VCaP (cell line): ENCODE results near the gene RAB11FIP5.
"Not testable (repeated sequence)": the region's sequence is repeated elsewhere in the genome, so short reads cannot be mapped to it uniquely, and the experiment has no call there.

ENCODE experiments used
- H3K27ac ChIP-seq: fragments of 450-650 bp; 2 replicates; pipeline ENCODE4 v1.5.1; 2017
- TF ChIP-seq, protein P1 (sequence below): fragments of 450-650 bp; conservative IDR thresholded peaks from 2 replicates; pipeline ENCODE4 v1.5.1; 2017; ENCODE audit warnings: mild to moderate bottlenecking, moderate library complexity

RAB11FIP5 gene

GRCh38 chr2:73095910-73096309, 16.8 kb downstream of the RAB11FIP5 start:
- H3K27ac ChIP-seq: no peak overlapping the region
- TF ChIP-seq, protein P1, sequence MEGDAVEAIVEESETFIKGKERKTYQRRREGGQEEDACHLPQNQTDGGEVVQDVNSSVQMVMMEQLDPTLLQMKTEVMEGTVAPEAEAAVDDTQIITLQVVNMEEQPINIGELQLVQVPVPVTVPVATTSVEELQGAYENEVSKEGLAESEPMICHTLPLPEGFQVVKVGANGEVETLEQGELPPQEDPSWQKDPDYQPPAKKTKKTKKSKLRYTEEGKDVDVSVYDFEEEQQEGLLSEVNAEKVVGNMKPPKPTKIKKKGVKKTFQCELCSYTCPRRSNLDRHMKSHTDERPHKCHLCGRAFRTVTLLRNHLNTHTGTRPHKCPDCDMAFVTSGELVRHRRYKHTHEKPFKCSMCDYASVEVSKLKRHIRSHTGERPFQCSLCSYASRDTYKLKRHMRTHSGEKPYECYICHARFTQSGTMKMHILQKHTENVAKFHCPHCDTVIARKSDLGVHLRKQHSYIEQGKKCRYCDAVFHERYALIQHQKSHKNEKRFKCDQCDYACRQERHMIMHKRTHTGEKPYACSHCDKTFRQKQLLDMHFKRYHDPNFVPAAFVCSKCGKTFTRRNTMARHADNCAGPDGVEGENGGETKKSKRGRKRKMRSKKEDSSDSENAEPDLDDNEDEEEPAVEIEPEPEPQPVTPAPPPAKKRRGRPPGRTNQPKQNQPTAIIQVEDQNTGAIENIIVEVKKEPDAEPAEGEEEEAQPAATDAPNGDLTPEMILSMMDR: no peak

- H3K27ac ChIP-seq: not testable (repeated sequence)
Measured at GRCh38 chr2:73093601-73094218, 19.0 kb downstream of the RAB11FIP5 start.

GRCh38 chr2:73092146-73092783, 20.5 kb downstream of the RAB11FIP5 start:
- H3K27ac ChIP-seq: no peak overlapping the region
- TF ChIP-seq, protein P1: no peak

DNA sequence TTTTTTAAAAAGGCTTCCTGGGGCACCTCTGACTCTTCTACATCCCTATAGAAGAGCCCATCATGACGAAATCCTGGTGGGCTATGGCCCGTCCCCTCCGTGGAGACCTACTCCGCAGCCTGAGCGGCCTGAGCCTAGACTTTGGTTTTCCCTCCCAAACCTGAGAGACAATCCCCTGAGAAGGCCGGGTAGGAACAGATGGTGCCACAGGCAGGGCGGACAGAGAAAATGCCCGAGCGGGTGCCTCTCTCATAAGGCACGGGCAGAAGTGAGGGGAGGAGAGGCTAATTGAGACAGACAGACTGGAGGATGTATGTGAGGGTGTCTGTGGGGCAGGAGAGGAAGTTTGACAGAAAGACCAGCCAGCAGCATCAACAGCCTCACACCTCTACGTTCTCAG, 21.1 kb downstream of the RAB11FIP5 start:
- H3K27ac ChIP-seq: no peak overlapping the region
- TF ChIP-seq, protein P1: no peak

DNA sequence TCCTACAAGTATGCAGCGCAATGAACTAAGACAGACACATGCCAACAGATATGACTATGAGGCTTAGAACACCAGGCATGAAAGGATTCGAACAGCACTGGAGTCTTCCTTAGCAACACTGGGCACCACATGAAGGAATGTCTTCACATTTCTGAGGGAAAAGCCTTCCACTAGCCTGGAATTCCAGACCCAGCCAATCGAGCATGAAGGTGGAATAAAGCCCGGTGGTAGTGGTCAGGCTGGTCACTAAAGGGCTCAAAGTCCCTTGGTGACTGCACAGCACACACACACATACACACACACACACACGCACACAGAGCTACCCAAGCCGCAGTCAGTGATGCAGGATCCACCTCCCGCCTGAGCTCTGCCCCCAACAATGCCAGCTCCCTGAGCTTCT, 21.6 kb downstream of the RAB11FIP5 start:
- TF ChIP-seq, protein P1: no peak

DNA sequence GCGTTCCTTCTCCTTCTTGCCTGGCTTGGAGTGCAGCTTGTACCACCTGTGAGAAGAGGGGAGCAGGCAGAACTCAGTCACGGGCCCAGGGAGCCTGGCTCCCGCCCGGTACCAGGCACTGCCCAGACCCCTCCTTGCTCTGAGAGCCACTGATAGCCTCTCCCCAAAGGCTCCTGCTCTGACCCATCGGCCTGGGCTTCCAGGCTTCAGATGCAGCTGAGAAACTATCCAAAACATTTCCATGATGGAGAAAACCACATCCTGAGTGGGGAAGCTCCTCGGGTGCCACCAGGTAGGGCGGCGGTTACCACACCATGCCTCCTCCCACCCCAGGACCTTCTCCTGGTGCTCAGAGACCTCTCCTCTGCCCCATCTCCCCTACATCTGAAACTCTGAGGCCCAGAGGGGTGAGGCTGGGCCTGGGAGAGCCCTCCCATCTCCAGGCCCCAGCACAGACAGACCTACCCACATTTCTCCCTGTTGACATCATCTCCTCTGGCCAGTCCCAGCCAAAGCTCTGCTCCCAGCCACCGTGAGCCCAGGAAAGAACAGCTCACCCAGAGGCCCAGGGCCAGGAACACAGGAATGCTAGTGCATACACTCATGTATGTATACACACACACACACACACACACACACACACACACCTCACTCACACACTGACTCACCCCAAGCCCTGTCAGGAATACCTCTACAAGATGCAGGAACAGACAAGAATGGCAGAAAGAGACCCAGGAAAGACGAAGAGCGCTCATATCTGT, 23.3 kb downstream of the RAB11FIP5 start:
- TF ChIP-seq, protein P1: no peak
- no peak overlapping the region for H3K27ac ChIP-seq

More for the DNA sequence above, 21.6 kb downstream of the RAB11FIP5 start:
- no peak overlapping the region for H3K27ac ChIP-seq

DNA sequence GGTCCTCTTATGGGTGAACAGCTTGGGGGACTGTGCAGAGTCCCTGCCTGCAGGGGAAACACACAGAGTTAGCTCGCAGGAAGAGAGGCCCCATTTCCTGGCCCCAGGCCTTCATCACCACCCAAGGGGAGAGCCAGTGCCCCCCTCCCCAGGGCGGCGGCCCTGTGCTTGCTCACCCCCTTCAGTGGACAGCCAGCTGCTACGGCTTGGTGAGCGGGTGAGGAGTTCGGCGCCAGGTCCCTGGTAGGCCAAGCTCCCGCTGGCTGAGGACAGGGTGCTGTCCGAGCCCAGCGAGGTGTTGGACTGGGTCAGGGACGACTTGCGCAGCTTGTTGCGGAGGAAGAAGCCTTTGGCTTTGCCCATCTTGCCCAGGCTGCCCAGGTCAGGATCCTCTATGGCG, 24.0 kb downstream of the RAB11FIP5 start:
- no peak overlapping the region for H3K27ac ChIP-seq
- TF ChIP-seq, protein P1: no peak
